CD14-positive monocyte (primary cell): Measurements from ENCODE around the gene SLC35D1. TPM values are rescaled to one million over a fixed set of nuclear protein-coding genes. Genes with fewer than 3 reads are reported as not detected.

Experiments used
- DNase-seq, 3 donors: peaks; one replicate each; pipeline ENCODE4 v3.0.0-alpha.2; 2011 to 2022
- H2AFZ ChIP-seq: 2 replicates; pipeline ENCODE4 v1.6.0; 2012; ENCODE audit warnings: mild to moderate bottlenecking, low read depth, low read length, inconsistent platforms; ENCODE audit not compliant: insufficient read depth, poor library complexity, severe bottlenecking
- H3K27ac ChIP-seq, 2 donors: 1 replicate in 1 of 2; 2 replicates in 1 of 2; pipeline ENCODE4 v1.5.1; 2012 to 2013; ENCODE audit warnings: low read length in 2 of 2, control low read depth in 1 of 2, inconsistent platforms in 1 of 2, low read depth in 1 of 2, mild to moderate bottlenecking in 1 of 2
- H3K27me3 ChIP-seq, 2 donors: one replicate each; pipeline versions ENCODE4 v1.6.0 to v1.6.1; 2011 to 2013; ENCODE audit warnings: low read length in 2 of 2; ENCODE audit not compliant: control insufficient read depth in 2 of 2, insufficient read depth in 2 of 2
- H3K36me3 ChIP-seq, 2 donors: replicated peaks in 1 of 2; 1 replicate in 1 of 2; 2 replicates in 1 of 2; pipeline versions ENCODE4 v1.5.1 to v1.6.1; 2012 to 2013; ENCODE audit warnings: low read length in 2 of 2, control low read depth in 1 of 2, inconsistent platforms in 1 of 2, mild to moderate bottlenecking in 1 of 2; ENCODE audit not compliant: insufficient read depth in 2 of 2, control insufficient read depth in 1 of 2
- H3K4me1 ChIP-seq, 2 donors: 1 replicate in 1 of 2; 2 replicates in 1 of 2; pipeline versions ENCODE4 v1.5.1 to v1.6.1; 2012 to 2013; ENCODE audit warnings: low read length in 2 of 2, control low read depth in 1 of 2, inconsistent platforms in 1 of 2, mild to moderate bottlenecking in 1 of 2, moderate library complexity in 1 of 2; ENCODE audit not compliant: insufficient read depth in 2 of 2, control insufficient read depth in 1 of 2
- H3K4me2 ChIP-seq: replicated peaks from 2 replicates; pipeline ENCODE3; 2012; ENCODE audit warnings: low read length, moderate library complexity, mild to moderate bottlenecking; ENCODE audit not compliant: poor library complexity, severe bottlenecking; ENCODE audit errors: extremely low read depth
- H3K4me3 ChIP-seq, 3 experiments: fragments of 200-600 bp in 1 of 3; sonication (generic) in 1 of 3; replicated peaks in 1 of 3; 1 replicate in 2 of 3; 2 replicates in 1 of 3; pipeline ENCODE4 v1.5.1; 2011 to 2013; ENCODE audit warnings: low read length in 3 of 3, mild to moderate bottlenecking in 3 of 3, control low read depth in 2 of 3, low read depth in 2 of 3, inconsistent platforms in 1 of 3, moderate library complexity in 1 of 3
- H3K79me2 ChIP-seq: 2 replicates; pipeline ENCODE4 v1.6.0; 2012; ENCODE audit warnings: mild to moderate bottlenecking, control low read depth, inconsistent platforms, low read length, moderate library complexity; ENCODE audit not compliant: insufficient read depth
- H3K9ac ChIP-seq: 2 replicates; pipeline ENCODE4 v1.6.0; 2017; ENCODE audit warnings: low read length, mild to moderate bottlenecking; ENCODE audit not compliant: insufficient read depth, poor library complexity, severe bottlenecking
- H3K9me3 ChIP-seq, 2 donors: replicated peaks in 1 of 2; 1 replicate in 1 of 2; 2 replicates in 1 of 2; pipeline versions ENCODE4 v1.5.1 to v1.6.1; 2012 to 2013; ENCODE audit warnings: low read length in 2 of 2, control low read depth in 1 of 2; ENCODE audit not compliant: control insufficient read depth in 1 of 2, insufficient read depth in 1 of 2
- H4K20me1 ChIP-seq: 2 replicates; pipeline ENCODE4 v1.6.0; 2012; ENCODE audit warnings: mild to moderate bottlenecking, low read length, control low read depth, moderate library complexity; ENCODE audit not compliant: insufficient read depth
- H3K27ac Mint-ChIP-seq, 7 donors: one replicate each; pipeline ENCODE4 v1.8.0; 2020; ENCODE audit warnings: mild to moderate bottlenecking in 7 of 7, mixed read lengths in 7 of 7, moderate library complexity in 6 of 7, inconsistent platforms in 2 of 7
- H3K27me3 Mint-ChIP-seq, 3 donors: one replicate each; pipeline ENCODE4 v1.8.0; 2021 to 2022; ENCODE audit warnings: low read depth in 3 of 3, mild to moderate bottlenecking in 3 of 3, mixed read lengths in 3 of 3, moderate library complexity in 3 of 3, inconsistent platforms in 1 of 3
- H3K36me3 Mint-ChIP-seq, 2 donors: one replicate each; pipeline ENCODE4 v1.8.0; 2020; ENCODE audit warnings: mixed read lengths in 2 of 2, inconsistent platforms in 1 of 2, mild to moderate bottlenecking in 1 of 2
- H3K4me1 Mint-ChIP-seq: one replicate; pipeline ENCODE4 v1.8.0; 2020; ENCODE audit warnings: mild to moderate bottlenecking, mixed read lengths
- H3K4me3 Mint-ChIP-seq, 2 donors: one replicate each; pipeline ENCODE4 v1.8.0; 2020; ENCODE audit warnings: mild to moderate bottlenecking in 2 of 2, mixed read lengths in 2 of 2, moderate library complexity in 1 of 2
- H3K9me3 Mint-ChIP-seq, 7 donors: one replicate each; pipeline ENCODE4 v1.8.0; 2020 to 2022; ENCODE audit warnings: mixed read lengths in 7 of 7, mild to moderate bottlenecking in 6 of 7, moderate library complexity in 6 of 7, inconsistent platforms in 2 of 7
- CTCF ChIP-seq: fragments of 200-600 bp; IDR thresholded peaks from one replicate; pipeline ENCODE4 v1.8.0; 2022; ENCODE audit warnings: antibody characterized with exemption, mild to moderate bottlenecking
- whole genome bisulfite sequencing: methylation state at CpG from one replicate; pipeline ENCODE4 v1.1.5; 2013; ENCODE audit warnings: missing lambda C conversion rate; ENCODE audit not compliant: insufficient coverage; 5-methylcytosine and 5-hydroxymethylcytosine counted together
- intact Hi-C, 2 donors: fragments of 100-400 bp; cut with micrococcal nuclease; formaldehyde crosslinking; loops; one replicate each; pipeline versions ENCODE4 v1.15.0 to v1.15.1; 2023
- polyA plus RNA-seq, 3 donors: library from polyadenylated mRNA; depleted of rRNA in 1 of 3; unstranded in 2 of 3; stranded (reverse) in 1 of 3; fragments of 300-500 nt in 2 of 3; fragments of >200 nt in 1 of 3; fragmentation: Illumina TruSeq in 2 of 3; gene quantifications; 1 replicate in 2 of 3; 2 replicates in 1 of 3; pipeline ENCODE4 v1.2.3, GENCODE V29; 2012 to 2021

SLC35D1 gene
- polyA plus RNA-seq, 3 donors, result 2.2 to 3.3 (median 2.7) TPM

- Histone ChIP-seq H3K36me3 (peaks cover 52 to 90% of the 10 kb centered on the region in 2 donors), H3K9ac (no peak overlapping the region), H3K4me1 (no peaks in the 10 kb centered on the region), H3K4me3 (no peak overlapping the region), H3K4me2 (no peak overlapping the region), H3K9me3 (no peaks in the 10 kb centered on the region), H3K27me3 (no peaks in the 10 kb centered on the region), H4K20me1 (no peaks in the 10 kb centered on the region), H3K27ac (no peak overlapping the region), H2AFZ (no peak overlapping the region), H3K79me2 (no peaks in the 10 kb centered on the region)
- no peaks in the 10 kb centered on the region for H3K27me3 Mint-ChIP-seq
- H3K4me1 Mint-ChIP-seq, result no peaks in the 10 kb centered on the region
- WGBS, result 100% methylated on average over 1 of the region's 1 CpG
- peaks cover 72 to 87% of the 10 kb centered on the region in 2 donors for H3K36me3 Mint-ChIP-seq
- intact Hi-C loops, result no loop called here
- H3K9me3 Mint-ChIP-seq, result peaks cover 0 to 7% (median 5%) of the 10 kb centered on the region in 7 donors
- no peak overlapping the region for H3K4me3 Mint-ChIP-seq
- H3K27ac Mint-ChIP-seq, result no peak overlapping the region
- no peak for DNase-seq
- TF ChIP-seq CTCF, result no peak
These were observed 13.5 kb downstream of the SLC35D1 start for GRCh38 chr1:67040405-67040804.

GRCh38 chr1:67031859-67032247, 22.1 kb downstream of the SLC35D1 start:
- no peaks in the 10 kb centered on the region for H3K4me1 ChIP-seq
- H3K9ac ChIP-seq, result no peak overlapping the region
- intact Hi-C loops, result no loop called here
- H3K4me3 Mint-ChIP-seq, result no peak overlapping the region
- 100% methylated on average over 1 of the region's 4 CpGs for WGBS
- no peaks in the 10 kb centered on the region for H3K4me1 Mint-ChIP-seq
- no peaks in the 10 kb centered on the region for H3K79me2 ChIP-seq
- DNase-seq, result no peak
- no peaks in the 10 kb centered on the region for H3K27me3 ChIP-seq
- H3K9me3 Mint-ChIP-seq, result peaks cover 0 to 10% (median 7%) of the 10 kb centered on the region in 7 donors
- H3K36me3 Mint-ChIP-seq, result peaks cover 25 to 44% of the 10 kb centered on the region in 2 donors
- no peaks in the 10 kb centered on the region for H4K20me1 ChIP-seq
- no peak overlapping the region for H3K27ac Mint-ChIP-seq
- H3K9me3 ChIP-seq, result no peaks in the 10 kb centered on the region
- H3K36me3 ChIP-seq, result peaks cover 7 to 25% of the 10 kb centered on the region in 2 donors
- H3K4me3 ChIP-seq, result no peak overlapping the region
- no peak overlapping the region for H3K4me2 ChIP-seq
- TF ChIP-seq CTCF, result no peak
- H3K27ac ChIP-seq, result no peak overlapping the region
- no peak overlapping the region for H2AFZ ChIP-seq
- H3K27me3 Mint-ChIP-seq, result no peaks in the 10 kb centered on the region
